OCI-LY1 (cell line): ENCODE data around the gene LSAMP.

Source experiments
- H2AFZ ChIP-seq: fragments of 200-600 bp; sonication (generic), shearing (Covaris generic); 2 replicates; pipeline ENCODE4 v1.6.0; 2014; ENCODE audit warnings: antibody characterized with exemption, mild to moderate bottlenecking, low read length
- H3F3A ChIP-seq: fragments of 200-600 bp; sonication (generic), shearing (Covaris generic); 2 replicates; pipeline ENCODE4 v1.6.0; 2014; ENCODE audit warnings: mild to moderate bottlenecking, antibody characterized with exemption, low read length, moderate library complexity; ENCODE audit not compliant: insufficient read depth
- H3K27ac ChIP-seq: fragments of 200-600 bp; sonication (generic); 2 replicates; pipeline ENCODE4 v1.5.1; 2014; ENCODE audit warnings: low read length, mixed run types, mild to moderate bottlenecking, low read depth; ENCODE audit not compliant: poor library complexity, severe bottlenecking
- H3K27me3 ChIP-seq: fragments of 200-600 bp; sonication (generic); 2 replicates; pipeline ENCODE4 v1.6.0; 2014; ENCODE audit warnings: antibody characterized with exemption, mild to moderate bottlenecking, low read length, moderate library complexity; ENCODE audit not compliant: insufficient read depth
- H3K36me3 ChIP-seq: fragments of 200-600 bp; sonication (generic); 2 replicates; pipeline ENCODE4 v1.6.1; 2014; ENCODE audit warnings: mild to moderate bottlenecking, antibody characterized with exemption, low read length, moderate library complexity, mixed read lengths; ENCODE audit not compliant: insufficient read depth
- H3K4me1 ChIP-seq: fragments of 200-600 bp; sonication (generic); 2 replicates; pipeline ENCODE4 v1.5.1; 2014; ENCODE audit warnings: mild to moderate bottlenecking, low read length, moderate library complexity; ENCODE audit not compliant: insufficient read depth, severe bottlenecking
- H3K4me2 ChIP-seq: fragments of 200-600 bp; sonication (generic), shearing (Covaris generic); 2 replicates; pipeline ENCODE4 v1.6.1; 2014; ENCODE audit warnings: low read length
- H3K4me3 ChIP-seq: fragments of 200-600 bp; sonication (generic); 2 replicates; pipeline ENCODE4 v1.5.1; 2014; ENCODE audit warnings: low read length, low read depth, mild to moderate bottlenecking, mixed read lengths; ENCODE audit not compliant: poor library complexity, severe bottlenecking
- H3K79me2 ChIP-seq: fragments of 200-600 bp; shearing (Covaris generic); 2 replicates; pipeline ENCODE4 v1.6.1; 2016; ENCODE audit warnings: mixed run types, low read length, mixed read lengths; ENCODE audit not compliant: insufficient read depth
- H3K9ac ChIP-seq: fragments of 200-600 bp; sonication (generic), shearing (Covaris generic); 2 replicates; pipeline ENCODE4 v1.6.1; 2014; ENCODE audit warnings: mild to moderate bottlenecking, low read length, mixed read lengths
- H3K9me2 ChIP-seq: fragments of 200-600 bp; sonication (generic), shearing (Covaris generic); 2 replicates; pipeline ENCODE4 v1.6.1; 2014; ENCODE audit warnings: low read depth, mild to moderate bottlenecking, low read length, mixed read lengths
- H3K9me3 ChIP-seq: fragments of 200-600 bp; shearing (Covaris generic); 2 replicates; pipeline ENCODE4 v1.6.1; 2014; ENCODE audit warnings: low read length, mixed read lengths
- H4K20me1 ChIP-seq: fragments of 200-600 bp; sonication (generic), shearing (Covaris generic); 2 replicates; pipeline ENCODE4 v1.6.0; 2016; ENCODE audit warnings: mild to moderate bottlenecking, low read length; ENCODE audit not compliant: insufficient read depth
- EZH2 ChIP-seq: fragments of 200-600 bp; sonication (generic), shearing (Covaris generic); IDR thresholded peaks from 2 replicates; pipeline ENCODE4 v1.8.0; 2017; ENCODE audit warnings: borderline replicate concordance, mixed run types, mild to moderate bottlenecking, antibody characterized with exemption, low read length, moderate library complexity, mixed read lengths
- TF ChIP-seq, protein P1 (sequence below): fragments of 200-600 bp; sonication (generic), shearing (Covaris generic); IDR thresholded peaks from 2 replicates; pipeline ENCODE4 v1.5.1; 2017; ENCODE audit warnings: mild to moderate bottlenecking, antibody characterized with exemption, low read length, moderate library complexity, mixed read lengths

The LSAMP gene

DNA sequence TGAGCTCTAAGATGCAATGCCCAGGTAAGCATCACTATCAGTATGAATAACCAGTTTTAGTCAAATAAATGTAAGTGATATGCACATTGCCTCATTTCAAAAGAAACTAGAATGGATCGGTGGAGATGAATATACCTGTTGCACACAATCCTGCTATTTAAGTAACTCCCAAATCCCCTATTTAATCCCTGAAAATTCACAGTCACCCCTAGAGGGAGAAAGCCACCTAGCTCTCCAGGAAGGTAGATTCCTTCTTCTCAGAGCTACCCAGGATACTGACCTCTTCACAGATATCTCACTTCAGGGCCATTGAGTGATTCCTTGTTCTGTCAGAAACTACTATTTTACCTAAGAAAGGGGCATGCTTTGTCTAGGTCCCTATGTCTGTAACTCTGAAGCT, 11.7 kb downstream of the LSAMP start:
- no peaks in the 10 kb centered on the region for H3K27me3 ChIP-seq
- TF ChIP-seq, protein P1, sequence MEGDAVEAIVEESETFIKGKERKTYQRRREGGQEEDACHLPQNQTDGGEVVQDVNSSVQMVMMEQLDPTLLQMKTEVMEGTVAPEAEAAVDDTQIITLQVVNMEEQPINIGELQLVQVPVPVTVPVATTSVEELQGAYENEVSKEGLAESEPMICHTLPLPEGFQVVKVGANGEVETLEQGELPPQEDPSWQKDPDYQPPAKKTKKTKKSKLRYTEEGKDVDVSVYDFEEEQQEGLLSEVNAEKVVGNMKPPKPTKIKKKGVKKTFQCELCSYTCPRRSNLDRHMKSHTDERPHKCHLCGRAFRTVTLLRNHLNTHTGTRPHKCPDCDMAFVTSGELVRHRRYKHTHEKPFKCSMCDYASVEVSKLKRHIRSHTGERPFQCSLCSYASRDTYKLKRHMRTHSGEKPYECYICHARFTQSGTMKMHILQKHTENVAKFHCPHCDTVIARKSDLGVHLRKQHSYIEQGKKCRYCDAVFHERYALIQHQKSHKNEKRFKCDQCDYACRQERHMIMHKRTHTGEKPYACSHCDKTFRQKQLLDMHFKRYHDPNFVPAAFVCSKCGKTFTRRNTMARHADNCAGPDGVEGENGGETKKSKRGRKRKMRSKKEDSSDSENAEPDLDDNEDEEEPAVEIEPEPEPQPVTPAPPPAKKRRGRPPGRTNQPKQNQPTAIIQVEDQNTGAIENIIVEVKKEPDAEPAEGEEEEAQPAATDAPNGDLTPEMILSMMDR = no peak
- TF ChIP-seq EZH2 = no peak
- H3F3A ChIP-seq = no peaks in the 10 kb centered on the region
- H3K4me1 ChIP-seq = no peaks in the 10 kb centered on the region
- H3K36me3 ChIP-seq = no peaks in the 10 kb centered on the region
- no peaks in the 10 kb centered on the region for H3K79me2 ChIP-seq
- H2AFZ ChIP-seq = no peak overlapping the region
- no peaks in the 10 kb centered on the region for H3K9me3 ChIP-seq
- H3K4me3 ChIP-seq = no peak overlapping the region
- H3K9ac ChIP-seq = no peak overlapping the region
- no peaks in the 10 kb centered on the region for H3K9me2 ChIP-seq
- no peaks in the 10 kb centered on the region for H4K20me1 ChIP-seq
- no peak overlapping the region for H3K4me2 ChIP-seq
- H3K27ac ChIP-seq = no peak overlapping the region

DNA sequence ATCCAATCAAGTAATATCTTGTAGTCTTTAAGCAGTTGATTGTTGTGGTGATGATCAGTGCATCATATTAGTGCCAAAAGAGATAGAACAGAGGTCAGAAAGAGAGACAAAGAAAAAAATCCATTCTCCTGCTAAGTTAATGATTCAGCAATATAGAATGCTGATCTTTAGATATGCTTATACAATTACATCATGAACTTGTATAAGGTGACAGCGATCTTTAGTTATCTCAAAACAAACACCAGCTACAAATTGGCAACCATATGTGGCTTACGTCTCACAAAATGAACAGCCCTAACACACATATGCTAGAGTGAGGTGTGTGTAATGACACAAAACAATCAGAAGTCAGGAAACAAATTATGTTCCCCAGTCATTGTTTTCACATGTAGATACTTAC, 12.5 kb downstream of the LSAMP start:
- H2AFZ ChIP-seq = no peak overlapping the region
- H4K20me1 ChIP-seq = no peaks in the 10 kb centered on the region
- no peaks in the 10 kb centered on the region for H3K9me2 ChIP-seq
- no peak overlapping the region for H3K4me3 ChIP-seq
- H3F3A ChIP-seq = no peaks in the 10 kb centered on the region
- no peak overlapping the region for H3K27ac ChIP-seq
- no peak for TF ChIP-seq EZH2
- TF ChIP-seq, protein P1 = no peak
- no peaks in the 10 kb centered on the region for H3K36me3 ChIP-seq
- H3K27me3 ChIP-seq = no peaks in the 10 kb centered on the region
- no peaks in the 10 kb centered on the region for H3K79me2 ChIP-seq
- H3K4me1 ChIP-seq = no peaks in the 10 kb centered on the region
- H3K9me3 ChIP-seq = no peaks in the 10 kb centered on the region
- H3K9ac ChIP-seq = no peak overlapping the region
- no peak overlapping the region for H3K4me2 ChIP-seq

DNA sequence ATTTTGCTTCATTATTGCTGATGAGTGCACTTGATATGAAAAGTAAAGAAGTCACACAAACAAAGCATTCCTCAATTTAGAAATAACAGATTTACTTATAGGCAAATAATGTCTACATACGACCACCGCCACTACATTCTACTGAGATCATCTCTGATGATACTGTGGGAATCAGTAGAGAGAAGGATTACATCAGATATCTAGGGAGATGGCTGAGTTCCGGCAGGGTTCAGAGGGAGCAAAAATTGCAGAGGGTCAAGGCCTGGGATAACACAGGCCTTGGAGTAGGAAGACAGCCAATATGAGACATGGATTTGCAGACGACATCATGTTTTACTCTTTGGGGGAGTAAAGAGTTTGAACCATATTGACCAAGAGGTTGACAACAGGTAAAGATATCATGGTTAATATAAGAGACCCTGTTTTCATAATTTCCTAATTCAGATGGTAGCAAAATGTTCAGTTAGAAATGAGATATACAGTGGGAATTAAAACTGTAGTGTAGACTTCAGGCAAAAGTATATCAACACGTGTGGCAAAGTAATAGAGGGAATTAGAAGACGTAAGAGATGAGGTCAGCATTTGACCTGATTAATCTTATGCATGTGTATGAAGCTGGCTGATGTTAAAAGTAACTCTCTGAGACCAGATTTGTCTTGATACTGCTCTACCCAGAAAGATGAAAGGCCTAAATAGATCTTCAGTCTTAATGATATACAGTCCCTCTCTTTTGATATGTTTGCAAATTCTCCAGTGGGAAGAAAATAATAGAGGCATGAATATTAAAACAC, 15.6 kb downstream of the LSAMP start:
- H3K27me3 ChIP-seq = no peaks in the 10 kb centered on the region
- H3K9me3 ChIP-seq = no peaks in the 10 kb centered on the region
- H2AFZ ChIP-seq = no peak overlapping the region
- H3K36me3 ChIP-seq = no peaks in the 10 kb centered on the region
- H4K20me1 ChIP-seq = no peaks in the 10 kb centered on the region
- H3K79me2 ChIP-seq = no peaks in the 10 kb centered on the region
- no peaks in the 10 kb centered on the region for H3F3A ChIP-seq
- no peaks in the 10 kb centered on the region for H3K4me1 ChIP-seq
- no peak overlapping the region for H3K4me2 ChIP-seq
- no peak overlapping the region for H3K4me3 ChIP-seq
- no peak overlapping the region for H3K9ac ChIP-seq
- H3K27ac ChIP-seq = no peak overlapping the region
- TF ChIP-seq, protein P1 = no peak
- no peak for TF ChIP-seq EZH2
- H3K9me2 ChIP-seq = no peaks in the 10 kb centered on the region
